H1 (cell line): ENCODE data around the gene SLC48A1. TPM values are rescaled to one million over a fixed set of nuclear protein-coding genes. Genes with fewer than 3 reads are reported as not detected.

ENCODE experiments used
- BRCA1 ChIP-seq: IDR thresholded peaks from 2 replicates; pipeline ENCODE4 v1.6.1; 2012; ENCODE audit warnings: low read depth, low read length, improper control_type of control experiment
- CREB1 ChIP-seq: IDR thresholded peaks from 2 replicates; pipeline ENCODE4 v1.6.1; 2012; ENCODE audit warnings: inconsistent platforms
- JUND ChIP-seq: IDR thresholded peaks from 2 replicates; pipeline ENCODE4 v1.6.1; 2011; ENCODE audit warnings: mild to moderate bottlenecking, improper control_type of control experiment, low read length
- SIN3A ChIP-seq, 2 experiments: IDR thresholded peaks in 1 of 2; conservative IDR thresholded peaks in 1 of 2; 2 replicates each; pipeline ENCODE4 v1.6.1; 2011 to 2012; ENCODE audit warnings: low read length in 2 of 2, improper control_type of control experiment in 1 of 2, low read depth in 1 of 2, mild to moderate bottlenecking in 1 of 2
- SP2 ChIP-seq: IDR thresholded peaks from 2 replicates; pipeline ENCODE4 v1.6.1; 2012; ENCODE audit warnings: mild to moderate bottlenecking, low read length, inconsistent platforms
- TCF12 ChIP-seq: IDR thresholded peaks from 2 replicates; pipeline ENCODE4 v1.6.1; 2011; ENCODE audit warnings: low read depth, mild to moderate bottlenecking, low read length
- polyA plus RNA-seq, 7 experiments: library from polyadenylated mRNA; depleted of rRNA in 3 of 7; stranded (reverse) in 5 of 7; unstranded in 2 of 7; fragments of >200 nt in 5 of 7; fragments of 200-250 nt in 2 of 7; gene quantifications; 1 replicate in 5 of 7; 2 replicates in 1 of 7; 4 replicates in 1 of 7; pipeline versions ENCODE4 v1.2.1 to v1.2.3, GENCODE V29; 2011 to 2013; ENCODE audit warnings: missing spikeins in 2 of 7, mixed read lengths in 2 of 7
- total RNA-seq: library from RNA; stranded (reverse); fragmentation: NEBNext Ultra II Directional; extraction: Animal tissue kit (Norgen Biotek cat#: 25700); gene quantifications from 2 replicates; pipeline ENCODE4 v1.2.1, GENCODE V29; 2021
- TF ChIP-seq, protein P1 (sequence below): IDR thresholded peaks from 2 replicates; pipeline ENCODE4 v1.6.1; 2012; ENCODE audit warnings: low read length, inconsistent platforms

The SLC48A1 gene
- total and polyA plus RNA-seq, 2 of the 8 experiments (the other 6 are each of a cell fraction or from before 2014, with no cell fraction given): 9.5 to 14.1 TPM

- TF ChIP-seq, protein P1, sequence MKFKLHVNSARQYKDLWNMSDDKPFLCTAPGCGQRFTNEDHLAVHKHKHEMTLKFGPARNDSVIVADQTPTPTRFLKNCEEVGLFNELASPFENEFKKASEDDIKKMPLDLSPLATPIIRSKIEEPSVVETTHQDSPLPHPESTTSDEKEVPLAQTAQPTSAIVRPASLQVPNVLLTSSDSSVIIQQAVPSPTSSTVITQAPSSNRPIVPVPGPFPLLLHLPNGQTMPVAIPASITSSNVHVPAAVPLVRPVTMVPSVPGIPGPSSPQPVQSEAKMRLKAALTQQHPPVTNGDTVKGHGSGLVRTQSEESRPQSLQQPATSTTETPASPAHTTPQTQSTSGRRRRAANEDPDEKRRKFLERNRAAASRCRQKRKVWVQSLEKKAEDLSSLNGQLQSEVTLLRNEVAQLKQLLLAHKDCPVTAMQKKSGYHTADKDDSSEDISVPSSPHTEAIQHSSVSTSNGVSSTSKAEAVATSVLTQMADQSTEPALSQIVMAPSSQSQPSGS: no peak
- TF ChIP-seq SIN3A (conservative IDR thresholded peaks at IDR 0.05 in 1 of 2, IDR thresholded peaks at IDR 0.05 in 1 of 2; ENCODE audit: low read depth in 1 of 2, low read length in 2 of 2) (no peak), SP2 (no peak), BRCA1 (no peak), JUND (no peak), CREB1 (no peak), TCF12 (no peak)
- TF ChIP-seq, all 59 proteins: peak for 0
Observed at GRCh38 chr12:47805417-47805816, 32.4 kb downstream of the SLC48A1 start (continued).
